ENCODE data around the gene GAB4.
"Not testable (repeated sequence)": the region's sequence is repeated elsewhere in the genome, so short reads cannot be mapped to it uniquely, and the experiment has no call there.

The GAB4 gene

GRCh38 chr22:16937811-16938210 lies 70.2 kb downstream of the GAB4 start:
- in situ Hi-C loops (cut with MboI; ENCODE audit: low pct_unique_long_range_greater_than_20kb, low sequenced_read_pairs, unreplicated experiment): no loop called here
- no peak for TF ChIP-seq CTCF (IDR thresholded peaks at IDR 0.05; ENCODE audit: extremely low read depth, insufficient read depth, missing control alignments)
- no peak for DNase-seq (ENCODE audit: low spot score)

GRCh38 chr22:16937209-16937608 lies 70.8 kb downstream of the GAB4 start:
- in situ Hi-C loops (cut with MboI; ENCODE audit: low pct_unique_long_range_greater_than_20kb, low sequenced_read_pairs, unreplicated experiment); DNase-seq (ENCODE audit: low spot score): not testable (repeated sequence)

GRCh38 chr22:16936625-16937024 lies 71.4 kb downstream of the GAB4 start:
- TF ChIP-seq CTCF (IDR thresholded peaks at IDR 0.05; ENCODE audit: extremely low read depth, insufficient read depth, missing control alignments): no peak
- DNase-seq (ENCODE audit: low spot score): no peak
- in situ Hi-C loops (cut with MboI; ENCODE audit: low pct_unique_long_range_greater_than_20kb, low sequenced_read_pairs, unreplicated experiment): no loop called here

GRCh38 chr22:16935209-16935608 lies 72.8 kb downstream of the GAB4 start:
- TF ChIP-seq CTCF (IDR thresholded peaks at IDR 0.05; ENCODE audit: extremely low read depth, insufficient read depth, missing control alignments): no peak
- DNase-seq (ENCODE audit: low spot score): no peak
- in situ Hi-C loops (cut with MboI; ENCODE audit: low pct_unique_long_range_greater_than_20kb, low sequenced_read_pairs, unreplicated experiment): no loop called here

- DNase-seq (ENCODE audit: low spot score): no peak
- no peak for TF ChIP-seq CTCF (IDR thresholded peaks at IDR 0.05; ENCODE audit: extremely low read depth, insufficient read depth, missing control alignments)
- in situ Hi-C loops (cut with MboI; ENCODE audit: low pct_unique_long_range_greater_than_20kb, low sequenced_read_pairs, unreplicated experiment): no loop called here
Measured at GRCh38 chr22:16933291-16934282, 74.4 kb downstream of the GAB4 start.

GRCh38 chr22:16932577-16932976 lies 75.4 kb downstream of the GAB4 start:
- no peak for DNase-seq (ENCODE audit: low spot score)
- in situ Hi-C loops (cut with MboI; ENCODE audit: low pct_unique_long_range_greater_than_20kb, low sequenced_read_pairs, unreplicated experiment): no loop called here
- TF ChIP-seq CTCF (IDR thresholded peaks at IDR 0.05; ENCODE audit: extremely low read depth, insufficient read depth, missing control alignments): no peak

GRCh38 chr22:16925407-16925966 lies 82.5 kb downstream of the GAB4 start:
- in situ Hi-C loops (cut with MboI; ENCODE audit: low pct_unique_long_range_greater_than_20kb, low sequenced_read_pairs, unreplicated experiment): no loop called here
- no peak for DNase-seq (ENCODE audit: low spot score)
- TF ChIP-seq CTCF (IDR thresholded peaks at IDR 0.05; ENCODE audit: extremely low read depth, insufficient read depth, missing control alignments): no peak
